ENCODE results near the gene PGGHG.
"Not testable (repeated sequence)": the region's sequence is repeated elsewhere in the genome, so short reads cannot be mapped to it uniquely, and the experiment has no call there.

Gene PGGHG

GRCh38 chr11:332651-333480, 43.9 kb downstream of the PGGHG start:
- no peak for DNase-seq

- DNase-seq = not testable (repeated sequence)
These were observed 44.8 kb downstream of the PGGHG start for GRCh38 chr11:333616-334263.

GRCh38 chr11:334264-334994, 45.5 kb downstream of the PGGHG start:
- no peak for DNase-seq

GRCh38 chr11:335779-336658, 47.1 kb downstream of the PGGHG start:
- DNase-seq = no peak

GRCh38 chr11:336659-337198, 47.8 kb downstream of the PGGHG start:
- DNase-seq = peak; percentile 32

- no peak for DNase-seq
These were observed 48.8 kb downstream of the PGGHG start for GRCh38 chr11:337711-338110.

DNA sequence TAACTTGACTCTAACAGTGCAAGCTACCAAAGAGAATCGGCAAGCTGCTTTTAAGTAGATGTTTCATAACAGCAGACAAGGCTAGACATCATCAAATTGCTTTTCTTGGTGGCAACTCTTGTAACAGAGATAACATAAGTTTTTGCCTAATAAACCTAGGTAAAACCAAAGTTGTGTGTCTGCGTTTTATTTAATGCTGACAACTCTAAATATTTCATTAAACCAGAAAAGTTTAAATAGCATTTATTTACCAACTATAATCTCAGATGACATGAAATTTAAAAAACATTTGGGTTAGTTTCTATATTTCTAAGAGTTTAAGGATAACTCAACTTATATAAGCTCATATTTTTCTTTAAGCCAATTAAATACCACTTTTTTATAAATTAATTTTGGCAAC, 51.0 kb downstream of the PGGHG start:
- no peak for DNase-seq

DNA sequence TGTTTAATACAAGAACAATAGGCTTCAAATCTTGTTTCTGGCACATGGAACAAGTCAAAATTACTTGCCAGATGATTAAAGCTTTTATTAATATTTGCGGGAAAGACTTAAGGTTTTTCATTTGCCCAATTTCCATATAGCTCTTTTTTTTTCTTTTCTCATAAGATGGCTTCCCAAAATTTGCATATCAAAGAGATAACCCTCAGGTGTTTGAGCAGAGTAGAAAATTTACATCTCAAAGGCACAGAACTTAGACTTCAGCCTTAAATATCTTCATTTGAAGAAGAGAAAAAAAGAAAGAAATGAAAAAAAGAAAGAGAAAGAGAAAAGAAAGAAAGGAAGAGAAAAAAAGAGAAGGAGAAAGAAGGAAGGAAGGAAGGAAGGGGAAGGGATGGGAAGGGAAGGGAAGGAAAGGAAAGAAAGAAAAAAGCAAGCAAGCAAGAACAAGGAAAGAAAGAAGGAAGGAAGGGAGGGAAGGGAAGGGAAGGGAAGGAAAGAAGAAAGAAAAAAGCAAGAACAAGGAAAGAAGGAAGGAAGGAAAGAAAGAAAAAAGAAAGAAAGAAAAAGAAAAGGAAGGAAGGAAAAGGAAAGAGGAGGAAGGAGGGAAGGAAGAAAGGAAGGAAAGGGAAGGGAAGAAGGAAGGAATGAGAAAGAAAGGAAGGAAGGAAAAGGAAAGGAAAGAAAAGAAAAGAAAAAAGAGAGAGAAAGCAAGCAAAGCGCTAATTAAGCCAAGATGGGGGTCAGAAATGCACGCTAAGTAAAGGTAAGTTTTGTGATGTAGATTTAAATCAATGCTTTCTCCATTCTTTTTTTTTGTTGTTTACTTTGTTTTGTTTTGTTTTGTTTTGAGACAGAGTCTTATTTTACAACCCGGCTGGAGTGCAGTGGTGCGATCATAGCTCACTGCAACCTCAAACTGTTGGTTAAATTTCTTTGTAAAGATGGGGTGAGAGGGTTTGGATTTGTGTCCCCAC, 51.9 kb downstream of the PGGHG start:
- DNase-seq = no peak

GRCh38 chr11:342328-342727, 53.4 kb downstream of the PGGHG start:
- no peak for DNase-seq

GRCh38 chr11:344836-345578, 56.1 kb downstream of the PGGHG start:
- DNase-seq = no peak

Data from KG1 (cell line).